Sigmoid colon (tissue), 4 donors: ENCODE data around the gene MTOR.

Experiments
- EP300 ChIP-seq, 4 donors: sonication (generic); formaldehyde crosslinking; IDR thresholded peaks; one replicate each; pipeline ENCODE4 v1.6.1; 2017; ENCODE audit warnings: antibody characterized with exemption in 4 of 4
- POLR2A ChIP-seq, 2 donors: fragments of 450-650 bp; IDR thresholded peaks; one replicate each; pipeline ENCODE4 v1.6.1; 2016; ENCODE audit warnings: antibody characterized with exemption in 2 of 2, mild to moderate bottlenecking in 2 of 2, moderate library complexity in 2 of 2
- POLR2AphosphoS5 ChIP-seq, 4 donors: sonication (generic); formaldehyde crosslinking; IDR thresholded peaks; one replicate each; pipeline ENCODE4 v1.6.1; 2017; ENCODE audit warnings: antibody characterized with exemption in 4 of 4
- TF ChIP-seq, protein P1 (sequence below), 4 experiments: fragments of 450-650 bp in 3 of 4; fragments of 200-600 bp in 1 of 4; IDR thresholded peaks; one replicate each; pipeline ENCODE4 v1.5.1; 2016 to 2019; ENCODE audit warnings: antibody characterized with exemption in 4 of 4, mild to moderate bottlenecking in 3 of 4, moderate library complexity in 2 of 4

DNA sequence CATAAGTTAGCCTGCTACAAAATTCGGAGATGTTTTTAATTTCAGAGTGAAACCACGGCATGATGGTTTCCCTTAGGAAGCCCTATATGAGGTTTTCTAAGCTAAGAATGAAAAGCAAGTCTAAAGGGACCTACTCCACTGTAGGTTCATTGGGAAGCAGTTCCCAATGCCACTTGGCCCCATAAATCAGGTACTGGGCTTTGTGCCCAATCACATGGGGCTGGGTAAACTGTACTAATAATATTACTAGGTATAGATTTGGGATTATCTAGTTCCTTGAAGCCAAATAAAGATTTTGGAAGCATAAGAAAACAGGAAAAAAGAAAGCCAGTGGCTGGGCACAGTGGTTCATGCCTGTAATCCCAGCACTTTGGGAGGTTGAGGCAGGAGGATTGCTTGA, 92.2 kb downstream of the MTOR start:
- TF ChIP-seq POLR2AphosphoS5 (IDR thresholded peaks at IDR 0.05) (no peak), POLR2A (IDR thresholded peaks at IDR 0.05) (no peak), EP300 (IDR thresholded peaks at IDR 0.05) (no peak)
- TF ChIP-seq, protein P1, sequence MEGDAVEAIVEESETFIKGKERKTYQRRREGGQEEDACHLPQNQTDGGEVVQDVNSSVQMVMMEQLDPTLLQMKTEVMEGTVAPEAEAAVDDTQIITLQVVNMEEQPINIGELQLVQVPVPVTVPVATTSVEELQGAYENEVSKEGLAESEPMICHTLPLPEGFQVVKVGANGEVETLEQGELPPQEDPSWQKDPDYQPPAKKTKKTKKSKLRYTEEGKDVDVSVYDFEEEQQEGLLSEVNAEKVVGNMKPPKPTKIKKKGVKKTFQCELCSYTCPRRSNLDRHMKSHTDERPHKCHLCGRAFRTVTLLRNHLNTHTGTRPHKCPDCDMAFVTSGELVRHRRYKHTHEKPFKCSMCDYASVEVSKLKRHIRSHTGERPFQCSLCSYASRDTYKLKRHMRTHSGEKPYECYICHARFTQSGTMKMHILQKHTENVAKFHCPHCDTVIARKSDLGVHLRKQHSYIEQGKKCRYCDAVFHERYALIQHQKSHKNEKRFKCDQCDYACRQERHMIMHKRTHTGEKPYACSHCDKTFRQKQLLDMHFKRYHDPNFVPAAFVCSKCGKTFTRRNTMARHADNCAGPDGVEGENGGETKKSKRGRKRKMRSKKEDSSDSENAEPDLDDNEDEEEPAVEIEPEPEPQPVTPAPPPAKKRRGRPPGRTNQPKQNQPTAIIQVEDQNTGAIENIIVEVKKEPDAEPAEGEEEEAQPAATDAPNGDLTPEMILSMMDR (IDR thresholded peaks at IDR 0.05), result no peak
